ENCODE measurements around the gene WWC1. TPM values are rescaled to one million over a fixed set of nuclear protein-coding genes. Genes with fewer than 3 reads are reported as not detected.
"Not testable (repeated sequence)": the region's sequence is repeated elsewhere in the genome, so short reads cannot be mapped to it uniquely, and the experiment has no call there.

Gene WWC1
- total and polyA plus RNA-seq, 10 of the 15 experiments (the other 5 are each of a cell fraction or from before 2014, with no cell fraction given): 0.50 to 7.8 (median 2.5) TPM

DNA sequence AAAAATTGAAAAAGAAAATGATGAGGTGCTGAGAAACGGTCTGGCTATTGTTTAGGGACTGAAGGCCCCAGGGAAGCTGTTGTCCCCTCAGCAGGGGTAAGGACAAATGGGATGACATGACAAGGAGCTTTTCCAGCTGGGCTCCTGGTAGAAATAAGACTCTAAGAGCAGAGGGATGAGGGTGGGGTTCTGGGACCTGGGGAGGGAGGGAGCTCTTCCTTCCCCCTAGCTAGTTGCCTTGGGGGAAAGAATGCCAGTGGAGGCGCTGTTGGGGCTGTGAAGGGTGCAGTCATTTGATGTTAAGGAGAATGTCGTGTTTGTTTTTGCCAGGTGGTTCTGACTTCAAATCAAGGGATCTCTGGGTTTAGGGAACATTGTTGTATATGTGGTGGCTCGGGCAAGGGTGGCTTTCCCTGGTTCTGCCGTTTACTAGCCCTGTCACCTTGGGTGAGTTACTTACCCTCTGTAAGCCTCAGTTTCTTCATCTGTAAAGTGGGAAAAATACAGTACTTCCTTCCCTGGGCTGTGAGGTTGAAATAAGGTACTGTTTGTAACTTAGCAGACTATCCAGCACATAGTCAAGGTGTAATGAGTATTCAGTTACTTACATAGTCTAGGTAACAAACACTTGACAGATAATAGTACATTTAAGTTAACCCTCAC is 47.8 kb downstream of the WWC1 start:
- intact Hi-C loops (cut with micrococcal nuclease; ENCODE audit: unreplicated experiment): no loop called here
- H3K27ac ChIP-seq (ENCODE audit: control insufficient read depth, insufficient read depth): no peak overlapping the region
- no peaks in the 10 kb centered on the region for H3K27me3 ChIP-seq (replicated peaks in 1 of 2; ENCODE audit: control insufficient read depth in 2 of 2, insufficient read depth in 2 of 2, low read length in 1 of 2)
- H3K9ac ChIP-seq (ENCODE audit: control insufficient read depth, insufficient read depth, low read length): no peak overlapping the region
- in situ Hi-C loops (cut with MboI): no loop called here
- no peaks in the 10 kb centered on the region for H4K20me1 ChIP-seq (ENCODE audit: control insufficient read depth, insufficient read depth)
- H3K36me3 ChIP-seq (ENCODE audit: control insufficient read depth in 2 of 2, insufficient read depth in 2 of 2, low read length in 1 of 2): no peaks in the 10 kb centered on the region
- ChIA-PET SMC1A (ENCODE audit: uncharacterized antibody, unreplicated experiment) (interaction anchor here (0.9 kb wide), 1 partner anchor 12 kb away, joined by 3 read pairs; no protein-coding TSS in a partner anchor), POLR2A (no interaction called here), CTCF (no interaction called here), RAD21 (ENCODE audit: unreplicated experiment) (no interaction called here)
- TF ChIP-seq, protein P1, sequence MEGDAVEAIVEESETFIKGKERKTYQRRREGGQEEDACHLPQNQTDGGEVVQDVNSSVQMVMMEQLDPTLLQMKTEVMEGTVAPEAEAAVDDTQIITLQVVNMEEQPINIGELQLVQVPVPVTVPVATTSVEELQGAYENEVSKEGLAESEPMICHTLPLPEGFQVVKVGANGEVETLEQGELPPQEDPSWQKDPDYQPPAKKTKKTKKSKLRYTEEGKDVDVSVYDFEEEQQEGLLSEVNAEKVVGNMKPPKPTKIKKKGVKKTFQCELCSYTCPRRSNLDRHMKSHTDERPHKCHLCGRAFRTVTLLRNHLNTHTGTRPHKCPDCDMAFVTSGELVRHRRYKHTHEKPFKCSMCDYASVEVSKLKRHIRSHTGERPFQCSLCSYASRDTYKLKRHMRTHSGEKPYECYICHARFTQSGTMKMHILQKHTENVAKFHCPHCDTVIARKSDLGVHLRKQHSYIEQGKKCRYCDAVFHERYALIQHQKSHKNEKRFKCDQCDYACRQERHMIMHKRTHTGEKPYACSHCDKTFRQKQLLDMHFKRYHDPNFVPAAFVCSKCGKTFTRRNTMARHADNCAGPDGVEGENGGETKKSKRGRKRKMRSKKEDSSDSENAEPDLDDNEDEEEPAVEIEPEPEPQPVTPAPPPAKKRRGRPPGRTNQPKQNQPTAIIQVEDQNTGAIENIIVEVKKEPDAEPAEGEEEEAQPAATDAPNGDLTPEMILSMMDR (IDR thresholded peaks at IDR 0.05 in 2 of 3, conservative IDR thresholded peaks at IDR 0.05 in 1 of 3; ENCODE audit: control insufficient read depth in 2 of 3, extremely low read depth in 1 of 3, insufficient read depth in 1 of 3, low read depth in 3 of 3, low read length in 3 of 3): 0 out of 6 replicates have a peak, but pooled peaks of 1 of the 3 experiments have one; percentile 7
- no peak for TF ChIP-seq SRF (IDR thresholded peaks at IDR 0.05; ENCODE audit: low read depth in 2 of 2, low read length in 2 of 2)
- no TSS peak for BruUV-seq (replicated peaks)
- 79% methylated on average over 5 of the region's 5 CpGs for WGBS (ENCODE audit: insufficient coverage, insufficient replicate concordance, low lambda C conversion rate, missing lambda C conversion rate)
- no peak overlapping the region for H3K4me3 ChIP-seq
- no peak overlapping the region for H3K4me2 ChIP-seq (ENCODE audit: control insufficient read depth, insufficient read depth)
- DNase-seq (ENCODE audit: low read depth, low spot score) (no peak), ATAC-seq (no peak), FAIRE-seq (no peak)
- H3K9me3 ChIP-seq (replicated peaks; ENCODE audit: control insufficient read depth, insufficient read depth, low read length): no peaks in the 10 kb centered on the region
- no peaks in the 10 kb centered on the region for H3K79me2 ChIP-seq (ENCODE audit: control insufficient read depth, insufficient read depth, low read length)
- H2AFZ ChIP-seq (ENCODE audit: control insufficient read depth, low read depth, low read length): no peak overlapping the region
- H3K4me1 ChIP-seq (ENCODE audit: control insufficient read depth, insufficient read depth, low read length): no peaks in the 10 kb centered on the region

DNA sequence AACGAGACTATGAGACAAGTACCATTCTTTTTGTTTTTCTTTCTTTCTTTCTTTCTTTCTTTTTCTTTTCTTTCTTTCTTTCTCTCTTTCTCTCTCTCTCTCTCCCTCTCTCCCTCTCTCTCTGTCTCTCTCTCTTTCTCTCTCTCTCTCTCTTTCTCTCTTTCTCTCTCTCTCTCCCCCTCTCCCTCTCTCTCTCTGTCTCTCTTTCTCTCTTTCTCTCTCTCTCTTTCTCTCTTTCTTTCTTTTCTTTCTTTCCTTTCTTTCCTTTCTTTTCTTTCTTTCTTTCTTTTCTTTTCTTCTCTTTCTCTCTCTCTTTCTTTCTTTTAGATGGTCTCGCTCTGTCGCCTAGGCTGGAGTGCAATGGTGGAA is 48.3 kb downstream of the WWC1 start:
- H2AFZ ChIP-seq (ENCODE audit: control insufficient read depth, low read depth, low read length); BruUV-seq (replicated peaks); H4K20me1 ChIP-seq (ENCODE audit: control insufficient read depth, insufficient read depth); H3K27ac ChIP-seq (ENCODE audit: control insufficient read depth, insufficient read depth); H3K9ac ChIP-seq (ENCODE audit: control insufficient read depth, insufficient read depth, low read length); FAIRE-seq; ATAC-seq; H3K27me3 ChIP-seq (replicated peaks in 1 of 2; ENCODE audit: control insufficient read depth in 2 of 2, insufficient read depth in 2 of 2, low read length in 1 of 2); H3K9me3 ChIP-seq (replicated peaks; ENCODE audit: control insufficient read depth, insufficient read depth, low read length); H3K4me2 ChIP-seq (ENCODE audit: control insufficient read depth, insufficient read depth); RAD21 ChIA-PET (ENCODE audit: unreplicated experiment); H3K4me3 ChIP-seq; SMC1A ChIA-PET (ENCODE audit: uncharacterized antibody, unreplicated experiment); intact Hi-C loops (cut with micrococcal nuclease; ENCODE audit: unreplicated experiment); H3K79me2 ChIP-seq (ENCODE audit: control insufficient read depth, insufficient read depth, low read length); in situ Hi-C loops (cut with MboI); POLR2A ChIA-PET; H3K36me3 ChIP-seq (ENCODE audit: control insufficient read depth in 2 of 2, insufficient read depth in 2 of 2, low read length in 1 of 2); CTCF ChIA-PET; H3K4me1 ChIP-seq (ENCODE audit: control insufficient read depth, insufficient read depth, low read length); DNase-seq (ENCODE audit: low read depth, low spot score): not testable (repeated sequence)
- WGBS (ENCODE audit: insufficient coverage, insufficient replicate concordance, low lambda C conversion rate, missing lambda C conversion rate): 79% methylated on average over 3 of the region's 3 CpGs
